ENCODE data around the gene KLK1. TPM values are rescaled to one million over a fixed set of nuclear protein-coding genes. Genes with fewer than 3 reads are reported as not detected.

Gene KLK1
- total and polyA plus RNA-seq, 4 donors, result 0.25 to 0.92 (median 0.83) TPM; not detected in 1

- H3K4me1 ChIP-seq (ENCODE audit: control insufficient read depth in 5 of 5, insufficient read depth in 5 of 5, low read length in 5 of 5), result no peaks in the 10 kb centered on the region
- no peak overlapping the region for H3K9ac ChIP-seq (ENCODE audit: insufficient read depth in 1 of 2, low read length in 2 of 2)
- DNase-seq (no peak), ATAC-seq (ENCODE audit: insufficient read depth, low FRiP score) (no peak)
- no peaks in the 10 kb centered on the region for H3K36me3 ChIP-seq (ENCODE audit: control insufficient read depth in 4 of 4, insufficient read depth in 4 of 4, low read length in 4 of 4)
- H3K27ac ChIP-seq (ENCODE audit: low read depth in 1 of 2, low read length in 1 of 2), result no peak overlapping the region
- no peak overlapping the region for H3K4me3 ChIP-seq
- peaks cover 0 to 24% (median 2%) of the 10 kb centered on the region in 3 donors for H3K27me3 ChIP-seq (ENCODE audit: control insufficient read depth in 3 of 3, insufficient read depth in 3 of 3, low read length in 2 of 3)
- peaks cover 0 to 8% (median 0%) of the 10 kb centered on the region in 4 donors for H3K9me3 ChIP-seq (ENCODE audit: control insufficient read depth in 4 of 4, insufficient read depth in 3 of 4, low read length in 3 of 4)
- no peak for TF ChIP-seq CTCF (IDR thresholded peaks at IDR 0.05; ENCODE audit: control extremely low read depth, extremely low read depth)
- 87 to 96% methylated on average over 4 of the region's 4 CpGs for WGBS, 2 donors
Observed at GRCh38 chr19:50859849-50860248, 36.3 kb upstream of the KLK1 start.

- DNase-seq (no peak), ATAC-seq (ENCODE audit: insufficient read depth, low FRiP score) (no peak)
- H3K27me3 ChIP-seq (ENCODE audit: control insufficient read depth in 3 of 3, insufficient read depth in 3 of 3, low read length in 2 of 3), result peaks cover 0 to 24% (median 2%) of the 10 kb centered on the region in 3 donors
Observed at GRCh38 chr19:50858886-50859285, 35.3 kb upstream of the KLK1 start.

GRCh38 chr19:50857366-50857765 lies 33.8 kb upstream of the KLK1 start:
- Histone ChIP-seq H3K36me3 (ENCODE audit: control insufficient read depth in 4 of 4, insufficient read depth in 4 of 4, low read length in 4 of 4) (no peaks in the 10 kb centered on the region), H3K4me1 (ENCODE audit: control insufficient read depth in 5 of 5, insufficient read depth in 5 of 5, low read length in 5 of 5) (no peaks in the 10 kb centered on the region), H3K27ac (ENCODE audit: low read depth in 1 of 2, low read length in 1 of 2) (no peak overlapping the region), H3K9ac (ENCODE audit: insufficient read depth in 1 of 2, low read length in 2 of 2) (no peak overlapping the region), H3K27me3 (ENCODE audit: control insufficient read depth in 3 of 3, insufficient read depth in 3 of 3, low read length in 2 of 3) (peaks cover 0 to 24% (median 2%) of the 10 kb centered on the region in 3 donors), H3K4me3 (no peak overlapping the region), H3K9me3 (ENCODE audit: control insufficient read depth in 4 of 4, insufficient read depth in 3 of 4, low read length in 3 of 4) (peaks cover 0 to 8% (median 0%) of the 10 kb centered on the region in 4 donors)
- no peak for DNase-seq
- no peak for ATAC-seq (ENCODE audit: insufficient read depth, low FRiP score)
- TF ChIP-seq CTCF (IDR thresholded peaks at IDR 0.05; ENCODE audit: control extremely low read depth, extremely low read depth), result no peak
- 52 to 69% methylated on average over 6 of the region's 6 CpGs for WGBS, 2 donors

More at GRCh38 chr19:50858886-50859285, 35.3 kb upstream of the KLK1 start:
- Histone ChIP-seq H3K36me3 (ENCODE audit: control insufficient read depth in 4 of 4, insufficient read depth in 4 of 4, low read length in 4 of 4) (no peaks in the 10 kb centered on the region), H3K4me1 (ENCODE audit: control insufficient read depth in 5 of 5, insufficient read depth in 5 of 5, low read length in 5 of 5) (no peaks in the 10 kb centered on the region), H3K9me3 (ENCODE audit: control insufficient read depth in 4 of 4, insufficient read depth in 3 of 4, low read length in 3 of 4) (peaks cover 0 to 8% (median 0%) of the 10 kb centered on the region in 4 donors), H3K4me3 (no peak overlapping the region), H3K27ac (ENCODE audit: low read depth in 1 of 2, low read length in 1 of 2) (no peak overlapping the region), H3K9ac (ENCODE audit: insufficient read depth in 1 of 2, low read length in 2 of 2) (no peak overlapping the region)
- WGBS, 2 donors, result 17 to 18% methylated on average over 6 to 7 of the region's 7 CpGs
- no peak for TF ChIP-seq CTCF (IDR thresholded peaks at IDR 0.05; ENCODE audit: control extremely low read depth, extremely low read depth)

All from lung (tissue), 12 donors.